GM10266 (cell line): ENCODE measurements around the gene SHISA5.
A peak's percentile ranks its signal among the peaks of the same experiment; 100 is the strongest.

ENCODE experiments used
- DNase-seq: peaks from one replicate; pipeline ENCODE4 v3.0.0; 2012; ENCODE audit errors: extremely low spot score
- CTCF ChIP-seq: IDR thresholded peaks from 2 replicates; pipeline ENCODE4 v1.5.1; 2012; ENCODE audit warnings: mild to moderate bottlenecking, low read depth; ENCODE audit not compliant: control insufficient read depth, insufficient read depth; ENCODE audit errors: missing control alignments

Gene SHISA5

DNA sequence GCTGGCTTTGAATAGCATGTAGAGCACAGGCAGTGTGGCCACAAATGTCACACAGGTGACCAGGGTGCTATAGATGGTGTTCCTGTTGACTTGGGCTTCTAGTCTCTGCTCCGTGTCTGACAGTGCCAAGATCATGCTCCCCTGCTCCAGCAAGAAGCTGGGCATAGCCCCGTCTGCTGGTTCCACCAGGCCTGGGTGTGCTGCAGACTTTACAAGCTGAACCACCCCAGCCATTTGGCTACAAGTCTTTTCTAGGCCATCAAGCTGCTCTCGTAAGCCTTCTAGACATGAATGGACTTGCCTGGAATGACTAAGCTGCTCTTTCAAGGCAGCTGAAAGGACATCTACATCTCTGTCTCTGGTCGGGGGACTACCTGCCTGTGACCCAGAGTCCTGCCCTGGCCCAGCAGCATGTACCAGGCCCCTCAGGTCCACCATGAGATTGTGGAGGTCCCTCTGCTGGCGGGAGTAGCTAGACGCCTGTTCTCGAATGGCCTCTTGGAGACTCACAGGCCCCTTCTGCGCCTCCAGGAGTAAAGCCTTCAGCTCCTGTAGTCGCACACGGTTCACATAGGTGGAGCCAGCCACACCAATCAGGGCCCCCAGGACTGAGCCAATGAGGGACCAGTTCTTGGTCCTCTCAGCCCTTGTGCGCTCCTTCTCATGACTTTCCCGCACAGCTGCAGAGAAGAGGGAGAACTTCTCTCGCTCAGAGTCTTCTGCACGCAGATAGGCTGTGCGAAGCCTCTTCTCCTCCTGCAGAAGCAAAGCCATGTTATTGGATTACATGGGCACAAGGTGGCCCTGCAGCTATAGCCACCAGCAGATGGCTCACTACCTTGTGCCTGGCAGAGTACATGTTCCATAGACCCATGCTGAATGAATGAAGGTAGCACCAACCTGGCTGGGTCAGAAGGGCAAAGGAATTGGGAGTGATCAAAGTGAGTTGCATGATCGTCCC is 71.3 kb downstream of the SHISA5 start:
- DNase-seq = no peak
- peak; percentile 24 for TF ChIP-seq CTCF

DNA sequence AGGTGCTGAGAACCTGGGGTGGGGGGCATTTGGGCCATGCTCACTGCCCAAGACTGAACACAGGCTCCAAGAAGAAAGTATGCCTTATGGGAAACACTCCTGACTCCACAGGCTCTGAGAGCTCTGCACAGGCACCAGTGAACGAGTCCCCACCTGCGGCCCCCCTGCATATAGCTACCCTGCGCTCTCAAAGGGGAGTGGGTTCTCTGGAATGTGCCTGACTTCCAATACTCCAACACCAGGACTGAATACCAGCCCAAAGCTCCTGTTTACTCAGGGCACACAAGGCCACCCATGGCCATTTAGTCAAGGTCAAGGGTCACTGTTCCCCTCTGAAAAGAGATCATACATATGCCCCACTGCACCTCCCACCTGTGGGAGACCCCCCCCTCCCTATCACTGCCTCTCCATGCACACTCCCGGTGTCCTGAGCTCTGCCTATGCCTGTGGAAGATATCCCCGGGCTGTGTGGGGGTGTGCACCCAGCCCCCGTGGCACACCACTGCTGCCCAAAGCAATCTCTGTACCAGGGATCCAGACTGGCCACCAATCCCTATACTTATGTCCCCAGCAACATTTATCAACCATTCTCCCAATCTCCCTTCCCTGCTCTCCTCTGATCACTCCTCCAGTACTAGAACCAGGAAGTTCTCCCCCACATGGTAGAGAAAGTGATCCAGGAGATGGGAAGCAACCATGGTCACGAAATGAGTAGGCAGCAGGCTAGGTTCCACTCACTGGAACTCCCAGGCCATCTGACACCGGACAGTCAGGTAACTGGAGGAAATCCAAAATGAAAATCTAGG is 72.5 kb downstream of the SHISA5 start:
- no peak for TF ChIP-seq CTCF
- no peak for DNase-seq

DNA sequence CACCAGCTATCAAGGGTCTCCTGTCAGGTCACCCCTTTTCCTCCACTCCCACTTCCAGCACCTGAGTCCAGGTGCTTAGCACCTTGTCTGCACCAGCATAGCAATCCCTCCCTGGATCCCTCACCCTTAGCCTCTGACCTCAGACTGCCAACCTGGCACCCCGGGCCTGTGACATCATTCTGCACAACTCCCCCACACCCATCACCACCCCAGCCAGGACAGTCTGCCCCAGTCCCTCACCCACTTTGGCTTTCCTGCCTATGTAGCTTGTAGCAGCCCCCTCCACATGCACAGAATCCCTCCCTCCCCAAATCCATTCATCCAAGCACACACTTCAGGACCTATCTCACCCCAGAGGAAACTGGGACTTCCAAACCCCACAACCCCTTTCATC is 73.3 kb downstream of the SHISA5 start:
- TF ChIP-seq CTCF = no peak
- no peak for DNase-seq

GRCh38 chr3:48429960-48430707 is 73.8 kb downstream of the SHISA5 start, which contains the start of gene PLXNB1:
TSS of gene PLXNB1 (minus strand) at chr3:48430086. CDS start at chr3:48424611, 5,475 bp downstream.
- DNase-seq = no peak
- no peak for TF ChIP-seq CTCF

DNA sequence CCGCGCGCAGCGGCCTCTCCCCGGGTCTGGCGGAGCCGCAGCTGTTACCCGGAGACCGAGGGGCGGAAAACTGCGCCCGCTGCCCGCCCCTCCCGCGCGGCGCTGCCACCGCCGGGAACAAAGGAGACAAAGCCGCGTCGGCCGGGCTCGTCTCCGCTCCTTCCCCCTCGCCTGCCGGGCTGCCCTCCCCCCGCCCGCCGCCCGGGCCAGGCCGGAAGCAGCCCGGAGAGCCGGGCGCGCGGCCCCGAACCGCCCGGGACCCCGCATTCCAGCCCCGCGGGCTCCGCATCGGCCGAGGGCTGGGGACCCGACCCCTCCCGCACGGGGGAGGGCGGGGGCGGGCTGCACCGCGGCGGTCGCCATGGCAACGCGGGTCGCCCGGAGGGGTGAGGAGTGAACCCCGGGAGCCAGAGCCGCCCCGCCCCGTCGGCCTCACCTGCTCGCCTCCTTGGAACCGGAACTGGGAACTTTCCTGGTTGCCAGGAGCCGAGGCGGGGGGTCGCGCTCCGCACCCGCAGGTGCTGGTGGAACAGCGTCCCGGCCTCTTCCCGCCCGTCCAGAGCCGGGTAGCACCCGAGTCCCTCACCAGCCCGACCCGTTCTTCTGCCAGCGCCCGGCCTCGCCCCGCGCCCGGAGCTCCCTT is 74.5 kb downstream of the SHISA5 start:
- no peak for TF ChIP-seq CTCF
- peak; percentile 86 for DNase-seq

GRCh38 chr3:48428572-48429316 is 75.2 kb downstream of the SHISA5 start:
- TF ChIP-seq CTCF = no peak
- no peak for DNase-seq
